Superior temporal gyrus (tissue), 1 donor: Measurements from ENCODE around the gene WNT1.

Experiments
- DNase-seq: peaks from one replicate; pipeline ENCODE4 v3.0.0-alpha.2; 2016; ENCODE audit errors: extremely low spot score

WNT1 gene

DNA sequence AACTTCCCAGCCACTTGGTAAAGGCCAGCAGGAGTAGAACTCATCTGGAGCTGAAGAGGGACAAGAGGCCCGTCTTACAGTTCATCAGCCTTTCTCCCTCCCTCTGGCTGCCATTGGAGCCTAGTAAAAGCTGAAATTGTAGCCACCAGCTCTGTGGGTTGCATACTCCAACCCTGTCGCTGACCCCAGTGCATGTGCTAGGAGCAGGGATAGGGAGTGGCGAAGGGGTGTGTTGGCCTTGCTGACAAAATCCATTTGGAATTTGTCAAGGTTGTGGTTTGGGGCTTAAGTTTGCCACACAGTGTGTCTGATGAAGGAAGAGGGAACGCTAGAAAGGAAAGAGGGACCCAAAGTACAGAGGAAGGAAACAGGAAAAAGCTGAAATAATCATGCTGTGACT is 16.8 kb upstream of the WNT1 start:
- no peak for DNase-seq

DNA sequence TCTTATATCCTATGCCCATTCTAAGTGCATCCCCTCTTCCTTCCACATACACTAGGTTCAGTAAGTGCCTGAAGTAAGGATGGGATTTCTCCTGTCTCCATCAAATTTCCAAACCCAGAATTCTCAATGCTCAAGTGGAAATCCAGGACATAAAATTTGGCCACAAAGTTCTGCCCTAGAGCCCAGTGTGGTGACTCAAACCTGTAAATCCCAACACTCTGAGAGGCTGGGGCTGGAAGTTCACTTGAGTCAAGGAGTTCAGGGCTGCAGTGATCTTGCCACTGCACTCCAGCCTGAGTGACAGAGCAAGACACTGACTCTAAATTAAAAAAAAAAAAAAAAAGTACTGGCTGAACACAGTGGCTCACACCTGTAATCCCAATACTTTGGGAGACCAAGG is 16.3 kb upstream of the WNT1 start:
- DNase-seq: no peak

DNA sequence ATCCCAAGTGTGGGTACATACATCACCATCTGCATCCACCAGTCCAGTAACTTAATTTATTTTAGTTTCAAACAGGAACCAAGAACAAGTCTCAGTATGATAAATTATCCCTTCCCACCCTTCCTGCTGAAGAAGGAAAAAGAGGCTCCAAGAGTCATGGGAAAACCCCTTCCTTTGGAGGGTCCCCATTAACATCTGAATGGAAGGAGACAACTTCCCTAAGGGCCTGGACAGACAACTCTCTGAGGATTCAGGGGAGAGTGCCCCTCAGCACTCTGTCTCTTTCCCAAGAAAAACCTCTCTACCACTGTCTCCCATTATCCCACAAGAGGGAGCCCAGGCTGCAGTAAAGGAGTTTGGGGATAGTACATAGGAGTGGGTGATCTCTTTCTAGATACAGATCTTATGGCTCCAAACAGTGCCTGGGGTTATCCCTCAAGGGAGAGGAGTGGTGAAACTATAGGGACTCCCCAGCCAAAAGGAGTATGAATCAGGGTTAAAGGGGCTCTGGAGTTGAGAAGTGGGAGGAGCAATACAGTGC is 12.8 kb upstream of the WNT1 start:
- no peak for DNase-seq

DNA sequence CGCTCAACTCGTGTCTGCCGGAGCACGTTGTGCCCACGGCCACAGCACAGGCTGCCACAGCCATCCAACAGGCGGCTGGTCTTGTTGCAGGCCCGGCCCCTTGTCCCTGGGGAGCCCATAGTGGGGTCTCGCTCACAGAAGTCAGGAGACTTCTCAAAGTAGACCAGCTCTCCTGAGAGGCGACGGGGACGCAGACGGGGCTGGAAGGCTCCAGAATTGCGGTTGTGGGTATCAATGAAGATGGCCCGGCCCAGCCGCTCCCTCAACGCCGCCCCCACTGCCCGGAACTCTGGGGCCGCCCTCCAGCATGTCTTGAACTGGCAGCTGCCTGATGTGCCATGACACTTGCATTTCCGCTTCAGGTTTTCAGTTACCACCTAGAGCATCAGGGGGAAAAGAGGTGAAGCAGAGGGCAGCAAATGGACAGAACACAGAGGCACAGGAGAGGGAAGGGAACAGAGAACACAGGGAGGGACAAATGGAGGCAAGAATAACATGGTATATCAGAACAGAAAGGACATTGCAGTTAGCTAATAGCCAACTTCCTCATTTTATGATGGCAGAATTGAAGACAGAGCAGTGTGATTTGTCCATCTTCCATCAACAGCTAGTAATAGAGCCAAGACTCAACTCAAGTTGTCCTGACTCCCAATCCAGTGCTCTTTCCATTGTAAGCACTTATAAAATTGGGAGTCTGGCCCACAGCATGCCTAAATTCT is 11.8 kb upstream of the WNT1 start:
- no peak for DNase-seq

DNA sequence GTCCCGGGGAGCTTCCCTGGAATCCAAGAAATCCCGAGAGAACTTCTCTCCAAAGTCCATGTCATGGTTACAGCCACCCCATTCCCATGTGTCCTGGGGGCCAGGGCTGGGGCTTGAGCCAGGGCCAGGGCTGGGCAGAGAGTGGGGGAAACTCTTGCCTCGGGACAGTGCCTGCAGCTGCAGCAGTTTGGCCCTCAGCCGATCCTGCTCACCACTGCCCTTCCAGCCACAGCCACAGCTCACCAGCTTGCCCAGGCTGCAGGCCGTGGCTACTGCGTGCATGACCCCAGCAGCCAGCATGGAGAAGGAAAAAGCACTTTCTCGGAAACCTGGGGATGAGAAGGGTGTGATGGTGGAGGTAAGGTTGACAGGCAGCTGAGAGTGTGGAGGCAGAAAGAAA is 10.1 kb upstream of the WNT1 start:
- DNase-seq: no peak

DNA sequence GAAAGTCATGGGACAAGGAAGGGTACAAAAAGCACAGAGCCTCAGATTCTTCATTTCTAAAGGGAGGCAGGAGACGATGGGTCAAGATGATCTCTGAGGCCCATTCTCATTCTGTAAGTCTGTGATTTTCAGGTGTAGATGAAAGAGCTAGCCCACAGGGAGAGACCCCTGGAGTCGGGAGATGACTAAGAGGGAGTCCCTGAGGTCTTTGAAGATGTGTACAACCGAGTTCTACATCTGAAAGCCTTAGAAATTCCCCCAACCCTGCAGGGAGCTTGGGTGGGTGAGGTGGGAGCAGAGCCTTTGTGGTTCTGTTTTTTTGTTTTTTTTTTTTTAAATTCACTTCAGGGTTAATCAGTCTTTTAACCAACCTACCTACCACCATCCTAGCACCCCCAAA is 9.7 kb upstream of the WNT1 start:
- no peak for DNase-seq

DNA sequence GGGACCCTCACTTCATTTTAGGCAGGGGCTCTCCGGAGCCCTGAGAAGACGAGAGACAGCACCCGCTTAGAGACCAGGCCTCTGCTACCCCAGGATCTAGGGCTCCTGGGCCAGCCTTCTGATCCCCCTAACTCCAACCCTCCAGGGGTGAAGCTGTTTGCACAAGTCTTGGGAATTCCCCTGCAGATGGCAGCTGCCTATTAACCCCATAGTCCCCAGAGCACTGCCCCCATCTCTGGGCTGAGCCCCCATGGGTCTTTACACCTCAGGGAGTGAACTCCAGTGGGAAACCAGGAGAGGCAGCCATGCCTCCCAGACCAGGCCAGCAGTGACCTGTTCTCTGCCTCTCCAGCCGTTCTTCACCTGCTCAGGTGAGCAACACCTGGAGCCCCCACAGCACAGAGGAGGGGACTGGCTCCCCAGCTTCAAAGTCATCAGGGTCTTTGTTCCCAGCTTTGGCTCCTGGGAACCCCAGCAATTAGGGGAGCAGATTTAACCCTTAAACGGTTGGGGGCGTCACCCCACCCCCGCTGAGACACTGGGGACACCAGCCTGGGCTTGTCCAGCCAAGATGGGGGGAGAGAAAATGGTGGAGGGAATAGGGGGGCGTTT is 8.9 kb upstream of the WNT1 start:
- DNase-seq: no peak

DNA sequence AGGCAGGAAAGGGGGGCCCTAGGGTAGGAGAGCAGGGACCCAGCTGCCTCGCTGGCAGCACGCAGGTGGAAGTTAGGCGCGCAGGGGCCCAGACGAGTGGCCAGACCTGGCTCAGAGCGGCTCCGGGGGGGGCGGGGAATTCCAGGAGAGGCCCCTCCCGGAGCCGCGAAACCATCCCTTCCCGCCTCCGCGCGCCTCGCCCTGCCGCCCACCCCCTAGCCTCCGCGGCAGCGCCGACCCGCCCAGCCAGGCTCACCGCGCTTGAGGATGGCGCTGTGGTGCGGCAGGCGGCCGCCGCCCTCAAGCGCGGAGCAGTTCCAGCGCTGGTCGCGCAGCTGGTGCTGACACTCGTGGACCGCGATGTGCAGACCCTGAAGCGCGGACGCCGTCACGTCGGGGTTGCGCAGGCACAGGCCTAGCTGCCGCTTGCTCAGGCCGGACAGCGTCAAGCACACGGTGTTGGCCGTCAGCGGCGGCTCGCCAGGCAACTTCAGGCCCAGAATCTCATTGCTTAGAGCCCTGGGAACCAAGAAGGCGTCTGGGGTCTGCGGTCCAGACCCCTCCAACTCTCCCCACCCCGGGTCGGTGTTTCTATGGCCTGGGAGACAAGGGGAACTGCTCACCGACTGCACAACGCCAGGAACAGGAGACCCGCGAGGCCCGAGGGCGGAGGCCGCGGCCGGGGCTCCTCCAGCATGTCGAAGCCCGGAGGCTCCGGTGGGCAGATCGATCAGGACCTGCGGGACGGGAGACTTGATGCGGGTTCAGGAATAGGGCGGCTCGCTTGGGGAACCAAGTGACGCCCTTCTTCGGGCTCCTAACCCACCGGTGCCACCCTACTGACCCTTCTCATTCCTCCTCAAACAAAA is 8.1 kb upstream of the WNT1 start:
- no peak for DNase-seq

DNA sequence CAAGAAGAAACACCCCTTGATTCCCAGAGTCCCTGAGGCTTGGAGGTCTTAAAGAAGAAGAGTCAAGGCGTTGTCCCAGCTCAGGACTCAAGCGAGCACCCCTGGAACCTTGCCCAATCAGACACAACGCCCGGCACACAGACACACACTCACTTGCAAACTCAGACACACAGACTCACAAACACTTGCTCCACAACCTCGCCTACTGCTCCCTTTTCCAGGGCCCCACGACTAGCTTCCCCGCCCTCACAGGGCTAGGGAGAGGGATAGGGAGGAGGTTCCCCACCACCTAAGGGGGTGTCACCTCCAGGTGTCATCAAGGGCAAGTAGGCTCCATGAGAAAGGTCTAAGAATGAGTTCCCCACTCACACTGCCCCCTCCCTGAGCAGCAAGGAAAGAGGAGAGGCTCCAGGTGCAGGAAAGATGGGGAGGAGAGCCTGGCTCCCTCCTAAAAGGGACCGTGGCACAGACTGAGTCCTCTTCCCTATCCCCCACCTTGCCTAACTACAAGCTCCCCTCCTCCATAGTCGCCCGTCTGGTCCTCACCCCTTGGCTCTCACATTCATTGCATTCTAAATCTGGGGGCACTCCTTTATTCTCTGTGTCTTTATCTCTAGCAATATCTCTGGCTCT is 7.3 kb upstream of the WNT1 start:
- DNase-seq: no peak

DNA sequence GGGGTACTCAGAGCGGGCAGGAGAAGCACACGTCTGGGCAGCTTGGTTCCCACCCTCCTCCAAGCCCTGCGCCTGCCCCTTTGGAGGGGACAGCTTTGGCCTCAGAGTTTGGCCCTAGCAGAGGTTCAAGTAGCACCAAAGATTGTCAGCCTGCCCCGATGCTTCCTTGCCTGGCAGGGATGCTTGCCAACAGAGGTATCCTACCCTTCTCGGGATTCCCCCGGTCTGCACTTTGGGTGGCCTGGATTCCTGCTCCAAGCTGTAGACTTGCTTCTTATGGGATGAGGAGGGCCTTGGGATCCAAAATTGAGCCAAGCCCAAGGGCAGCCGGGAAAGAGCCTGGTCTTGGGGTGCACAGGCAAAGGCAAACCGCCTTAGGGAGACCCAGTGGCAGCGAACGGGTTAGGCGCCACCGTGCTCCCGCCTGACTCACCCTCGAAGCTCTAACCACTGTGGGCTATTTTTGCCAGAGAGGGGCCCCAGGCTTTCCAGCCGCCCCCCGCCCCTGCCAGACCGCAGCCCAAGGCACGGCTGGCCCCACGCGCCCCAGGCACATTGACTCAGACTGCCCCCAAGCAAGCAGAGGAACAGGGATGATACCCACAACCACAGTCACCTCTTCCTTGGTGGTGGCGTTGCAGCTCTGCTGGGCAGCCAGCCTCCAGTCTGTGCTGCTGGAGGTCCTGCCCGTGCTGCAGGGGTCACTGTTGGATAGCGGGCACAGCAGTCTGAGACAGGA is 5.7 kb upstream of the WNT1 start:
- no peak for DNase-seq

DNA sequence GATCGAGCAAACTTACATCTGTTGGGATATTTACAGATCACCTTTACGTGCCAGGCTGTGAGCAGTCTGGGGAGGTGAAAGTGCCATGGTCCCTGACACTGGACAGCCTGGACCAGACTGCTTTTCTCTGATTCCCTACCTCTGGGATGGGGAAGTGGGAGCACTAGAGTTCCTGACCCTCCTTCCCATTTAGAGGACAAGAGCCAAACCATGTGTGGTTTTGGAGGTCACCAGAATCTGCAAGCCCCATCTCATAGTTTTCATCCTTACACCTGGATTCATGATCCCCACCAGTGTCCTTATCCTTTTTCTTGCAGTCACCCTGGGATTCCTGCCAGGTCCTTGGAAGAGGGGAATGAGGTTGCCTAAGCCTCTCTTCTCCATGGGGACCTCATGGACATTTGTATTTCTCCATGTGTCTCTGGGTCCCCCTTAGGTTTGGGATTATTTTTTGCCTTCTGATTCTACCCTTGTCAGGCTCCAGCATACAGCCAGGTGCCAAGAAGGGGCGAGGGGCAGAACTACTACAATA is 5.1 kb upstream of the WNT1 start:
- DNase-seq: no peak

DNA sequence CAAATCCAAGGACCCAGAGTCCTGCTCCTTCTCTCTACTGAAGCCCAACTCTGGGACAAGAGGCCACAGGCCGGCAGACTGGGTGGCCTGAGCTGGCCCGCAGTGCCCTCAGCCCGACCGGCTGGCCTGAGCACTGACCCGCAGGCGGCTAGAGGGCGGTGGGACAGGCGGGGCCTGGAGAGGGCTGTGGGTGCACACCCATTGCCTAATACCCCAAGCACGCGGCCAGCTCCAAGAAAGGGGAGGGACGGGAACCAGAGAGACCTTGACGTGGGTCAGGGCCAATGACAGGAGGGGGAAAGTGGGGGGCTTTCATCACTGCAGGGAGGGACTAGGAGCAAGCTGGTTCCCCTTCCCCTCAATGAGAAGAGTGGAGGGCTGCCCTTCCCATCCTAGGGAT is 4.6 kb upstream of the WNT1 start:
- DNase-seq: no peak

DNA sequence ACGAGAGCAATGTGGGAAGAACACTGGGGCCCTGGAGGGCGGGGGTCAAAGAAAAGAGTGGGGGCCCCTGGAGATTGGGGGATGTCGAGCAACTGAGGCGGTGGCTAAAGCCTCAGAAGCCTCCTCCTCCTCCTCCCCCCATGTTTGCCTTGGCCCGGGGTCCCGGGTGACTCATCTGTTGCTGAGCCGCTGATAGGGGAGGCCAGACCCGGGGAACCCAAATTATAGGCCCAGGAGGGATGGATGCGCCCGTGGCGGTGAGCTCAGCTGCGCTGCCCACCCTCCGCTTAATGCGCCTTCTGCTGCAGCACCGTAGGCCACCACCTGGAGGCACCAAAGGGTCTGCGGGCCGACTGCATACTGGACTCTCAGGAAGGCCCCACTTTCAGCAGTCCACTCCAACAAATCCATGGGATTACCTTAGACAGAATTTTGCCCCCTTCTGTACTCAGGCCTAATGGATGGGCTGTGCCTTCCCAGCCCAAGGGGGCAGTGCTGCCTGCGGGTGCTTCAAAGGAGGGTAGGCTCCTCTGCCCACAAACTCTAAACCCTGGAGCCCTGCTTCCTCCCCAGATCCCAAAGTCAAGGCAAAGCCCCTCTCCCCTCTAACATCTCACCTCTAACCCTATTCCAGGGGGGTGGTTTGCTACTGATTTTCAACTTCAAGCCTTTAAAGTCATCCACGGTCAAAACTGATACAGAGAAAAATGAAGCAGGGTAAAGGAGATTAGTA is 4.0 kb upstream of the WNT1 start:
- no peak for DNase-seq

DNA sequence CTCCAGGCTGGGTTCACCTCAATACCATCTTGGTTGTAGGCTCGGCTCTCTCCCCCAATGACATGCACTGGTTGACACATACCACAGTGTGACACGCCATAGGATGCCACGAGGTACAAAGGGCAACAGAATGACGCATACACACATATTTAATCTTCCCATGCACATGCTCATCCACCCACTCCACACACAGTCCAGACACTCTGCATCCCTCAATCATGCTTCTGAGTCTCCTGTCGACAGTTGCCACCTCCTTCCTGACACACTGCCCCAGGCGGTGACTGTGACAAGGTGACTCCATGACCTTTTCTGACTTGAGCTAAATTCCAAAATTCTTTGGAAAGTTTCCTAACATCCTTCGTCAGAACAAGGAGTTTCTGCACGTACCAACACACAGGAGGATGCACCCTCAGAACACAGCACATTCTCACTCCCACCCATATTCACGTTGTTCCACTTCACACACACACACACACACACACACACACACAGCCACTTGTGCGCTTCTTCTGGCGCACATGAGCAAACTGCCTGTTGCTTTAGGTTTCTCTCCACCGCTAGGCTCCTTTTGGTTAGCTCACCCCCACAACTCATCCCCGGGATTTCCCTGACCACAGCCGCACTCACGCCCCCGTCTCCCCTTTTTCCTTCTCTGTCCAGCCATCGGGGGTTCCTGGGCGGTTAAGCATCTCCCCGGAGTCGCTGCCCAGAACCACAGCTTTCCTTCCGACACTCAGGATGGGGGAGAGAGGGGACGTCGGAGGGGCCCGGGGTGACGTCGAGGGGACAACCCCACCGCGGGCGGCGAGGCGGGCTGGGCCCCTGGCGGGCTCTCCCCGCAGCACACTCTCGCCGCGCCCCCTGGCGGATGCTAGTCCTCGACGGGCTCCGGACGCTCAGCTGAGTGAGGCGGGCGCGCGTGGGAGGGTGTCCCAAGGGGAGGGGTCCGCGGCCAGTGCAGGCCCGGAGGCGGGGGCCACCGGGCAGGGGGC is 536 bp upstream of the WNT1 start:
- no peak for DNase-seq

DNA sequence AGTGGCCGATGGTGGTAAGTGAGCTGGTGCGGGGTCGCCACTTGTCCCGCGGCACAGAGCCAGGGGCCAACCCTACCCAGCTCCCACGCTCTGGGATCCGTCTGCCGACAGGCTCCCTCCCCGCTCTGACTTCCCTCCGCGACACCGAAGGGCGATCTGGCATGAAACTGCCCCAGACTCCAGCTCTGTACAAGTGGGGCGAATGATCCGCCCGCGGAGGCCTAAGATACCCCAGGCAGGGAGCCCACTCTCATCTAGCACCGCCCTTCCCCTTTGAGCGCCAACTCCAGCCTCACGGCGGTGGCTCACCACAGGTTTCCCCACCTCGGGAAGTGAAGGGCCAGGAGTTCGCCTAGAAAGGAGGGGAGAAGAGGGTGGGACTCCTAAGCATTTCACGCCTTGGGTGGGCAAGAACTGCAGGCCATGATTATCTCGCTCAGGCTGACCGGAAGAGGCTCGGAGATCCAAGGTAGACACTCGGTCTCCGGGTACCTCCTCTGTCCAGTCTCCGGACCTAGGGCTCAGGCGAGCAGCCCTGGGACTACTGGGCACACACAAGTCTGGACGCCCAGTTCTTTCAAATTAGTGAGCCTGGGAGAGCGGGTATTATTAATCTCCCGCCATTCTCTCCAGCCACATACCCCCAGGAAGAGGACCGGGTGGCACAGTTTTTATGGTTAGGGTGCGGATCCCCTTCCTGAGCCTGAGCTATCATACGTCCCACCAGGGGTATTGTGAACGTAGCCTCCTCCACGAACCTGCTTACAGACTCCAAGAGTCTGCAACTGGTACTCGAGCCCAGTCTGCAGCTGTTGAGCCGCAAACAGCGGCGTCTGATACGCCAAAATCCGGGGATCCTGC is 849 bp downstream of the WNT1 start:
- no peak for DNase-seq

DNA sequence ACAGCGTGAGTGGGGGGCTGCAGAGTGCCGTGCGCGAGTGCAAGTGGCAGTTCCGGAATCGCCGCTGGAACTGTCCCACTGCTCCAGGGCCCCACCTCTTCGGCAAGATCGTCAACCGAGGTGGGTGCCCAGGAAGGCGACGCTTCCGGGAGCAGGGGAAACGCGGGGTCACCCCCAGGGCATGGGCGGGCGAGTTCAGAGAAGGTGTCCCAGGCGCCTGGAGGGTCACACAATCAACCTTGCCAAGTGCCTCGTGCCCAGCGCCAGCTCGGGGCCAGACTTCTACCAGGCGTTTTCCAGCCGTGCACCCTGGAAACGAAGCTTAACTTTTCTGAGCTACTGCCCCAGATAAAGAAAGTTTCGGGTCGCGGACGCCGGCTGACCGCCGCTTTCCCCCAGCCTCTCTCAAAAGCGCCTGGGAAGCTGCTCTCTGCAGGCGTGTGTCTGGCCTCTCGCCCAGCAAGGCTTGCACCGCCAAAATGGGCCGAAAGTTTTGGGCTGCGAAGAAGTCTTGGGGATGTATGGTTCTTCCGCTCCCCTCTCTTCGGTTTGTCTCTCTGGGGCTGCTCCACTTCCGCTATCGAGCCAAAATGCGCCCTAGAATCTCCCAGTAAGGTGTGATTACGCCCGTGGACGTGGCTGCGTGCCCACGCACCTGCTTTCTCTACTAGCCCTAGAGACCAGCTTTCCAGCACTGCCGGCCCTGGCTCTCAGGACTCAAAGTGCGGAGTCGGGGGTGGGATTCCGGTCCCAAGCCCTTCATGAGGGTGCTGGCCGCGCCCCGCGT is 1.7 kb downstream of the WNT1 start:
- no peak for DNase-seq

DNA sequence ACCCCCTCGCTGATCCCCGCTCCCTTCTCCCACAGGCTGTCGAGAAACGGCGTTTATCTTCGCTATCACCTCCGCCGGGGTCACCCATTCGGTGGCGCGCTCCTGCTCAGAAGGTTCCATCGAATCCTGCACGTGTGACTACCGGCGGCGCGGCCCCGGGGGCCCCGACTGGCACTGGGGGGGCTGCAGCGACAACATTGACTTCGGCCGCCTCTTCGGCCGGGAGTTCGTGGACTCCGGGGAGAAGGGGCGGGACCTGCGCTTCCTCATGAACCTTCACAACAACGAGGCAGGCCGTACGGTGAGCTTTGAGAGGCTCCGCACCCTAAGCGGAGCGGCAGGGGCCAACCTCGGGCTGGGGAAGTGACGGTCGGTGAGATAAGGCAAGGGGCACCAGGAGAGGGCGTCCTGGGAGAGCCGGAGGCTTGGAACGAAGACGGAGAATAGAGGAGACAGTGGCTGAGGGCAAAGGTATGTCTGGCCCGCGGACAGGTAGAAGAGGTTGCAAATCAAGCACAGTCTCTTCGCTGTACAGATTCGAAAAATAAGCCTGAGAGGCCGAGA is 2.3 kb downstream of the WNT1 start:
- DNase-seq: no peak
